Calu3 (cell line): ENCODE measurements around the gene SEPTIN10. TPM values are rescaled to one million over a fixed set of nuclear protein-coding genes. Genes with fewer than 3 reads are reported as not detected.

Source experiments
- BruUV-seq: library from RNA; stranded (reverse); fragments of 400-500 nt; replicated peaks from 2 replicates; lab custom pipeline; 2021; lab: Mats Ljungman, UMichigan
- CTCF ChIA-PET: fragments of 300-600 bp; sonication (Branson Sonifier 250); formaldehyde crosslinking; loops from one replicate; lab custom pipeline; 2022; ENCODE audit warnings: antibody characterized with exemption; lab: Charles Lee
- DNase-seq: peaks from one replicate; pipeline ENCODE4 v3.0.0; 2022
- H3K27ac Mint-ChIP-seq: one replicate; pipeline ENCODE4 v1.8.0; 2022; ENCODE audit warnings: mixed read lengths; ENCODE audit not compliant: unreplicated experiment
- H3K27me3 Mint-ChIP-seq: one replicate; pipeline ENCODE4 v1.8.0; 2022; ENCODE audit warnings: mixed read lengths; ENCODE audit not compliant: unreplicated experiment
- H3K36me3 Mint-ChIP-seq: one replicate; pipeline ENCODE4 v1.8.0; 2022; ENCODE audit warnings: mild to moderate bottlenecking, moderate library complexity, mixed read lengths; ENCODE audit not compliant: insufficient read depth, unreplicated experiment
- H3K4me1 Mint-ChIP-seq: one replicate; pipeline ENCODE4 v1.8.0; 2022; ENCODE audit warnings: mild to moderate bottlenecking, low read depth, mixed read lengths; ENCODE audit not compliant: unreplicated experiment
- H3K4me3 Mint-ChIP-seq: one replicate; pipeline ENCODE4 v1.8.0; 2022; ENCODE audit warnings: mild to moderate bottlenecking, low read depth, moderate library complexity, mixed read lengths; ENCODE audit not compliant: unreplicated experiment
- H3K9me3 Mint-ChIP-seq: one replicate; pipeline ENCODE4 v1.8.0; 2022; ENCODE audit warnings: low read depth, mixed read lengths; ENCODE audit not compliant: unreplicated experiment
- intact Hi-C: fragments of 100-400 bp; cut with micrococcal nuclease; formaldehyde crosslinking; loops from one replicate; pipeline ENCODE4 v1.10.0; 2022; ENCODE audit not compliant: unreplicated experiment
- total RNA-seq: library from RNA; stranded (reverse); gene quantifications from 2 replicates; pipeline ENCODE4 v1.2.3, GENCODE V29; 2022
- TF ChIP-seq, protein P1 (sequence below): fragments of 200-600 bp; IDR thresholded peaks from one replicate; pipeline ENCODE4 v1.8.0; 2022; ENCODE audit warnings: antibody characterized with exemption; ENCODE audit not compliant: unreplicated experiment

SEPTIN10 gene
- total RNA-seq, 1 experiment from 2014 or later: 72.2 TPM

DNA sequence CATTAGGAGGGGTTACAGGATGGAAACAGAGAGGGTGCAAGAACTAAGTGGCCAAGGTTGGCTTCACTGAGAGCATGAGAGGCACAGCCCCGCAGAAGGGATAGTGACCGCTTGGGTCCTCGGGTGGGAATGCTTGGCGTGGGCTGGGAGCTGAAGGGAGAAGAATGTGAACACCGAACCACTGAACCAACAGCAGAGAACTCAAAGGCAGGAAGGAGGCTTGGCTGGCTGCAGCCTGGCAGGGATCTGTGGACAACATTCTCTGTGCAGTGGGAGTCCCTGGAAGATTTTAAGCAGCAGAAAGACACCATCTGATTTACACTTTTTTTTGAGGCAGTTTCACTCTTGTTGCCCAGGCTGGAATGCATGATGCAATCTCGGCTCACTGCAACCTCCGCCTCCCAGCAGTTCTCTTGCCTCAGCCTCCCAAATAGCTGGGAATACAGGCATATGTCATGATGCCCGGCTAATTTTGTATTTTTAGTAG is 34.3 kb upstream of the SEPTIN10 start:
- no peak overlapping the region for H3K4me3 Mint-ChIP-seq
- peaks cover 9% of the 10 kb centered on the region for H3K4me1 Mint-ChIP-seq
- H3K27ac Mint-ChIP-seq: no peak overlapping the region
- DNase-seq: no peak
- H3K9me3 Mint-ChIP-seq: no peaks in the 10 kb centered on the region
- BruUV-seq: no TSS peak
- no peaks in the 10 kb centered on the region for H3K36me3 Mint-ChIP-seq
- CTCF ChIA-PET: no interaction called here
- no peaks in the 10 kb centered on the region for H3K27me3 Mint-ChIP-seq
- TF ChIP-seq, protein P1, sequence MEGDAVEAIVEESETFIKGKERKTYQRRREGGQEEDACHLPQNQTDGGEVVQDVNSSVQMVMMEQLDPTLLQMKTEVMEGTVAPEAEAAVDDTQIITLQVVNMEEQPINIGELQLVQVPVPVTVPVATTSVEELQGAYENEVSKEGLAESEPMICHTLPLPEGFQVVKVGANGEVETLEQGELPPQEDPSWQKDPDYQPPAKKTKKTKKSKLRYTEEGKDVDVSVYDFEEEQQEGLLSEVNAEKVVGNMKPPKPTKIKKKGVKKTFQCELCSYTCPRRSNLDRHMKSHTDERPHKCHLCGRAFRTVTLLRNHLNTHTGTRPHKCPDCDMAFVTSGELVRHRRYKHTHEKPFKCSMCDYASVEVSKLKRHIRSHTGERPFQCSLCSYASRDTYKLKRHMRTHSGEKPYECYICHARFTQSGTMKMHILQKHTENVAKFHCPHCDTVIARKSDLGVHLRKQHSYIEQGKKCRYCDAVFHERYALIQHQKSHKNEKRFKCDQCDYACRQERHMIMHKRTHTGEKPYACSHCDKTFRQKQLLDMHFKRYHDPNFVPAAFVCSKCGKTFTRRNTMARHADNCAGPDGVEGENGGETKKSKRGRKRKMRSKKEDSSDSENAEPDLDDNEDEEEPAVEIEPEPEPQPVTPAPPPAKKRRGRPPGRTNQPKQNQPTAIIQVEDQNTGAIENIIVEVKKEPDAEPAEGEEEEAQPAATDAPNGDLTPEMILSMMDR: no peak
- intact Hi-C loops: no loop called here

DNA sequence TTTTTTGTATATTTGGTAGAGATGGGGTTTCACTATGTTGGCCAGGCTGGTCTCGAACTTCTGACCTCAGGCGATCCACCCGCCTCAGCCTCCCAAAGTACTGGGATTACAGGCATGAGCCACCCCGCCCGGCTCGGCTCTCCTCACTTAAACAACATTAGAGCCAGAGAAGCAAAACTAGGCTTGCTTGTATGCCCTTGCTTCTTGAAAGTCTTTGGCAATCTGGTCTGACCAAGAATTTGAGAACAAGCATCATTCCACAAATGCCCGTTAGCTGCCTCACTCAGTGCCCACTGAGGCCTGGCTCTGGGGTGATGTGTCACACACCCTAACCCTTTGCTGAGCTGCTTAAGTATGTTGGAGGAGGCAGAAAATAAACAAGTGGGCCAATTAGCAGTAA is 33.9 kb upstream of the SEPTIN10 start:
- BruUV-seq: no TSS peak
- Mint-ChIP-seq H3K27ac (no peak overlapping the region), H3K36me3 (no peaks in the 10 kb centered on the region), H3K9me3 (no peaks in the 10 kb centered on the region), H3K4me3 (no peak overlapping the region), H3K4me1 (peaks cover 9% of the 10 kb centered on the region), H3K27me3 (no peaks in the 10 kb centered on the region)
- CTCF ChIA-PET: no interaction called here
- TF ChIP-seq, protein P1: no peak
- DNase-seq: no peak
- intact Hi-C loops: no loop called here

DNA sequence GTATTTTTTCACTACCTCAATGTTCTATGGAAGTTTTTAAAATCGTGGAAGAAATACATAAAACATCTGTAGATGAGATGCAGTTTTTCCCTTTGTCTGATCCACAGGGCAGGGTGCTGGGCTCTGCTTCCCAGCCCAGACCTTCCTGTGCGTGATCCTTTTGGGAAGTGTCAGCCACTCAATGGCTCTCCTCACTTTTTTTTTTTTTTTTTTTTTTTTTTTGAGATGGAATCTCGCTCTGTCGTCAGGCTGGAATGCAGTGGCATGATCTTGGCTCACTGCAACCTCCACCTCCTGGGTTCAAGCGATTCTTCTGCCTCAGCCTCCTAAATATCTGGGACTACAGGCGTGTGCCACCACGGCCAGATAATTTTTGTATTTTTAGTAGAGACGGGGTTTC is 33.2 kb upstream of the SEPTIN10 start:
- intact Hi-C loops: no loop called here
- H3K27ac Mint-ChIP-seq: no peak overlapping the region

DNA sequence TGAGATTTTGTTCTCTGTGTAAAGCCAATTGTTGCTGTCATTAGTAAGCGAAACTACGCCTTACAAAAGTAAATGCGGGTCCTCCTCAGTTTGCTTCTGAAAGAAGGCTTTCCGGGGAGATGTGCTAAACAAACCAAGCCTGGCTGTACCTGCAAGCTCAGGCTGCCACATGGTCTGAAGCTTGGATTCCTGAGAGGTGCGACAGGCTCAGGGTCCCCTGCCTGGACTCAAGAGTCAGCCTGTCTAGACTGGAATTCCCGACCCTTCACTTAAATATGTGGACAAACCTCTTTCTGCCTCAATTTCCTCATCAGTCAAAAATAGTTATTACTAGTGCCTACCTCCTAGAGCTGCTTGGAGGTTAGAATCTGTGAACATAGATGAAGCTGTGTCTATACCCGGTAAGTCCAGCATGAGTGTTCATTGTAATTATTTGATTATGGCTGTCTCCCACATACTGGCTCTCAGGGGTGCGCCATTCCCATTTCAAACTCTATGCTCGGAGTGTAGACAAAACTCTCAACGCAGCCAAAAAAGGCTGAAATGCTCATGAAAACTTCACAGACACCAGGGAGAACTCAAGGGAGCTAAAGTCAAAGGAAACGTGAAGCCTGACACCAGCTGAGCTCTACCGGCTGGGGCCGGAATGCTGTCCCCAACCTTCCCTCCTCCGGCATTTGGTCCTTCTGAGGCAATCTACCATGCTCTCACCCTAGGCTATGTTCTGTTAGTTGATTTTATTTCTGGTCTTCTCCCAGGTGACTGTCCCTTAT is 31.8 kb upstream of the SEPTIN10 start:
- no TSS peak for BruUV-seq
- no peak for DNase-seq
- no peaks in the 10 kb centered on the region for H3K27me3 Mint-ChIP-seq
- H3K27ac Mint-ChIP-seq: no peak overlapping the region
- CTCF ChIA-PET: interaction anchor here (0.7 to 1.4 kb wide), 2 partner anchors 48 to 49 kb away, joined by 3 to 4 read pairs; no protein-coding TSS in a partner anchor
- peaks cover 9% of the 10 kb centered on the region for H3K4me1 Mint-ChIP-seq
- TF ChIP-seq, protein P1: no peak
- no peaks in the 10 kb centered on the region for H3K9me3 Mint-ChIP-seq
- no peak overlapping the region for H3K4me3 Mint-ChIP-seq
- intact Hi-C loops: no loop called here
- H3K36me3 Mint-ChIP-seq: no peaks in the 10 kb centered on the region

More for the DNA sequence above, 33.2 kb upstream of the SEPTIN10 start:
- H3K4me1 Mint-ChIP-seq: peaks cover 9% of the 10 kb centered on the region
- no peak for DNase-seq
- H3K27me3 Mint-ChIP-seq: no peaks in the 10 kb centered on the region
- no TSS peak for BruUV-seq
- H3K9me3 Mint-ChIP-seq: no peaks in the 10 kb centered on the region
- TF ChIP-seq, protein P1: no peak
- no peaks in the 10 kb centered on the region for H3K36me3 Mint-ChIP-seq
- CTCF ChIA-PET: no interaction called here
- no peak overlapping the region for H3K4me3 Mint-ChIP-seq
